HepG2 (cell line): ENCODE results near the gene SUSD2. TPM values are rescaled to one million over a fixed set of nuclear protein-coding genes. Genes with fewer than 3 reads are reported as not detected.

Experiments
- ATAC-seq: fragments of 200-7000 bp; cut with Tn5 transposase; 3 replicates; pipeline ENCODE4 v1.9.1; 2020; ENCODE audit warnings: mild to moderate bottlenecking, moderate library complexity
- BruUV-seq: library from RNA; stranded (reverse); fragments of 400-500 nt; replicated peaks from 2 replicates; lab custom pipeline; 2021; lab: Mats Ljungman, UMichigan
- CTCF ChIA-PET: fragments of 300-600 bp; formaldehyde crosslinking; extraction: SDS; loops from one replicate; lab custom pipeline; 2021; ENCODE audit warnings: low total read pairs, inconsistent platforms, low intra/inter-chr PET ratio; lab: Yijun Ruan, JAX
- POLR2A ChIA-PET: fragments of 350-600 bp; sonication (Branson Sonifier 250); formaldehyde crosslinking; loops from one replicate; lab custom pipeline; 2020; ENCODE audit warnings: antibody characterized with exemption, inconsistent platforms; lab: Yijun Ruan, JAX
- DNase-seq: peaks from one replicate; pipeline ENCODE4 v3.0.0-alpha.2; 2015; ENCODE audit warnings: low spot score
- FAIRE-seq: peaks from 3 replicates; lab custom pipeline; 2011; peaks lifted over from hg19 to GRCh38; lab: Jason Lieb, UNC
- H2AFZ ChIP-seq: one replicate; pipeline ENCODE4 v1.6.1; 2011; ENCODE audit warnings: low read length, inconsistent platforms
- H3K27ac ChIP-seq: fragments of 300-600 bp; 3 replicates; pipeline ENCODE4 v1.8.0; 2011; ENCODE audit warnings: mixed run types, mild to moderate bottlenecking, mixed read lengths, low read length, inconsistent platforms; ENCODE audit not compliant: insufficient read depth; ENCODE audit errors: extremely low read length
- H3K27me3 ChIP-seq, 2 experiments: fragments of 200-600 bp in 1 of 2; 2 replicates in 1 of 2; 3 replicates in 1 of 2; pipeline versions ENCODE4 v1.6.0 to v1.8.0; 2011; ENCODE audit warnings: low read length in 2 of 2, mild to moderate bottlenecking in 2 of 2, moderate library complexity in 2 of 2, inconsistent platforms in 1 of 2; ENCODE audit not compliant: insufficient read depth in 2 of 2, control insufficient read depth in 1 of 2
- H3K36me3 ChIP-seq, 2 experiments: fragments of 200-600 bp in 1 of 2; replicated peaks in 1 of 2; 2 replicates in 1 of 2; 3 replicates in 1 of 2; pipeline versions ENCODE4 v1.5.1 to v1.8.0; 2011; ENCODE audit warnings: low read length in 2 of 2, inconsistent platforms in 1 of 2; ENCODE audit not compliant: insufficient read depth in 2 of 2, control insufficient read depth in 1 of 2
- H3K4me1 ChIP-seq: 2 replicates; pipeline ENCODE4 v1.5.1; 2012; ENCODE audit warnings: low read length, inconsistent platforms; ENCODE audit not compliant: insufficient read depth
- H3K4me2 ChIP-seq: 2 replicates; pipeline ENCODE4 v1.6.0; 2011; ENCODE audit warnings: low read depth, low read length, inconsistent platforms
- H3K4me3 ChIP-seq, 3 experiments: fragments of 200-600 bp in 1 of 3; sonication (generic), shearing (Covaris generic) in 1 of 3; replicated peaks in 1 of 3; 2 replicates each; pipeline ENCODE4 v1.5.1; 2011 to 2016; ENCODE audit warnings: low read length in 3 of 3, inconsistent platforms in 2 of 3, low read depth in 2 of 3, mild to moderate bottlenecking in 2 of 3, control low read depth in 1 of 3, mixed read lengths in 1 of 3; ENCODE audit not compliant: insufficient read depth in 1 of 3
- H3K79me2 ChIP-seq: one replicate; pipeline ENCODE4 v1.6.1; 2011; ENCODE audit warnings: low read length, inconsistent platforms; ENCODE audit not compliant: insufficient read depth
- H3K9ac ChIP-seq: 2 replicates; pipeline ENCODE4 v1.6.0; 2011; ENCODE audit warnings: mild to moderate bottlenecking, low read depth, low read length, inconsistent platforms; ENCODE audit not compliant: insufficient read depth
- H3K9me3 ChIP-seq: 2 replicates; pipeline ENCODE4 v1.5.1; 2012; ENCODE audit warnings: mild to moderate bottlenecking, low read length
- H4K20me1 ChIP-seq: 2 replicates; pipeline ENCODE4 v1.6.0; 2011; ENCODE audit warnings: inconsistent platforms, mild to moderate bottlenecking, low read length, moderate library complexity; ENCODE audit not compliant: insufficient read depth
- FOXP1 ChIP-seq, 2 experiments: fragments of 450-650 bp in 1 of 2; IDR thresholded peaks; 2 replicates each; pipeline ENCODE4 v1.6.1; 2017 to 2018; ENCODE audit warnings: antibody characterized with exemption in 1 of 2
- WGBS: methylation state at CpG from one replicate; pipeline ENCODE4 v1.1.6; 2017; ENCODE audit warnings: low lambda C conversion rate; 5-methylcytosine and 5-hydroxymethylcytosine counted together
- in situ Hi-C: cut with HindIII; loops from 2 replicates; pipeline ENCODE4 v1.10.0; 2017; ENCODE audit warnings: low pct_unique_long_range_greater_than_20kb; ENCODE audit not compliant: extremely low pct_ligation_motif_present
- intact Hi-C: fragments of 100-400 bp; cut with micrococcal nuclease; formaldehyde crosslinking; loops from one replicate; pipeline ENCODE4 v1.10.0; 2022; ENCODE audit not compliant: unreplicated experiment
- polyA plus RNA-seq, 8 experiments: library from polyadenylated mRNA; depleted of rRNA in 3 of 8; stranded (reverse) in 7 of 8; unstranded in 1 of 8; fragments of >200 nt; fragmentation: Illumina TruSeq in 4 of 8; extraction: Trizol in 4 of 8; gene quantifications; 2 replicates each; pipeline versions ENCODE4 v1.2.1 to v1.2.3, GENCODE V29; 2011 to 2016; ENCODE audit warnings: low read depth in 4 of 8, missing spikeins in 1 of 8, mixed read lengths in 1 of 8; ENCODE audit not compliant: insufficient read depth in 1 of 8
- total RNA-seq, 5 experiments: library from RNA; depleted of rRNA; stranded (reverse); fragments of >200 nt; fragmentation: Illumina TruSeq; extraction: Trizol; gene quantifications; 2 replicates each; pipeline ENCODE4 v1.2.3, GENCODE V29; 2016; ENCODE audit warnings: low read depth in 1 of 5
- TF ChIP-seq, protein P1 (sequence below): sonication (generic); formaldehyde crosslinking; IDR thresholded peaks from 2 replicates; pipeline ENCODE4 v1.4.0; 2020; ENCODE audit warnings: missing genetic modification reagents
- TF ChIP-seq, protein P2 (sequence below), 2 experiments: sonication (generic) in 1 of 2; formaldehyde crosslinking in 1 of 2; IDR thresholded peaks; 2 replicates each; pipeline versions ENCODE4 v1.4.0 to v1.6.1; 2018 to 2020; ENCODE audit warnings: missing genetic modification reagents in 2 of 2, borderline replicate concordance in 1 of 2, low read depth in 1 of 2, mild to moderate bottlenecking in 1 of 2, missing biosample characterization in 1 of 2
- TF ChIP-seq, protein P3 (sequence below): IDR thresholded peaks from 2 replicates; pipeline ENCODE4 v1.6.1; 2016; ENCODE audit warnings: missing biosample characterization, missing genetic modification reagents, low read depth

The SUSD2 gene
- total and polyA plus RNA-seq, 2 of the 13 experiments (the other 11 are each of a cell fraction or from before 2014, with no cell fraction given), result 2.1 to 11.0 TPM

DNA sequence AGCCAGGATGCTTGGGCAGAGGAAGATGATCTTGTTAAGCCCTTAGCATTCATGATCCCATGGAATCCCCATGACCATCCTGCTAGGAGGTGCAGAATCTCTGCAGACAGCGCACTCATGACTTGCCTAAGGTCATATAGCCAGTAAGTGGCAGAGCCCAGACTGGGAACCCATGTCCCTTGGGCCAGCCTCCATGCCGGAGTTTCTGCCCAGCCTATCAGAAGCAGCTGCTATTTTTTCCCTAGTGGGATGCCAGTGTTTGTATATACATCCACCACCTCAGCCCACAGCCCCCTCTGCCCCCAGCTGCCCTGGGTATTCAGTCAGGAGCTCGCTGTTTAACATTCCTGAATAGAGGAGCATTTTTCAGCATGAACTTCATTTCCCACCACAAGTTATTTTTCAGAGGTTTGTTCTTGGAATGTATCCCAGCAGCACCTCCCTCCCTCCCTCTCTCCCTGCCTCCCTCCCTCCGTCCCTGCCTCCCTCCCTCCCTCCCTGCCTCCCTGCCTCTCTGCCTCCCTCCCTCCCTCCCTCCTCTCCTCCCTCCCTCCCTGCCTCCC is 34.4 kb upstream of the SUSD2 start (continued):
- TF ChIP-seq, protein P1, sequence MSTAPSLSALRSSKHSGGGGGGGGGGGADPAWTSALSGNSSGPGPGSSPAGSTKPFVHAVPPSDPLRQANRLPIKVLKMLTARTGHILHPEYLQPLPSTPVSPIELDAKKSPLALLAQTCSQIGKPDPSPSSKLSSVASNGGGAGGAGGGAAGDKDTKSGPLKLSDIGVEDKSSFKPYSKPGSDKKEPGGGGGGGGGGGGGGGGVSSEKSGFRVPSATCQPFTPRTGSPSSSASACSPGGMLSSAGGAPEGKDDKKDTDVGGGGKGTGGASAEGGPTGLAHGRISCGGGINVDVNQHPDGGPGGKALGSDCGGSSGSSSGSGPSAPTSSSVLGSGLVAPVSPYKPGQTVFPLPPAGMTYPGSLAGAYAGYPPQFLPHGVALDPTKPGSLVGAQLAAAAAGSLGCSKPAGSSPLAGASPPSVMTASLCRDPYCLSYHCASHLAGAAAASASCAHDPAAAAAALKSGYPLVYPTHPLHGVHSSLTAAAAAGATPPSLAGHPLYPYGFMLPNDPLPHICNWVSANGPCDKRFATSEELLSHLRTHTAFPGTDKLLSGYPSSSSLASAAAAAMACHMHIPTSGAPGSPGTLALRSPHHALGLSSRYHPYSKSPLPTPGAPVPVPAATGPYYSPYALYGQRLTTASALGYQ (CRISPR knock-in tag), result 0 out of 2 replicates have a peak, but pooled peaks have one; percentile 8
- TF ChIP-seq, protein P2, sequence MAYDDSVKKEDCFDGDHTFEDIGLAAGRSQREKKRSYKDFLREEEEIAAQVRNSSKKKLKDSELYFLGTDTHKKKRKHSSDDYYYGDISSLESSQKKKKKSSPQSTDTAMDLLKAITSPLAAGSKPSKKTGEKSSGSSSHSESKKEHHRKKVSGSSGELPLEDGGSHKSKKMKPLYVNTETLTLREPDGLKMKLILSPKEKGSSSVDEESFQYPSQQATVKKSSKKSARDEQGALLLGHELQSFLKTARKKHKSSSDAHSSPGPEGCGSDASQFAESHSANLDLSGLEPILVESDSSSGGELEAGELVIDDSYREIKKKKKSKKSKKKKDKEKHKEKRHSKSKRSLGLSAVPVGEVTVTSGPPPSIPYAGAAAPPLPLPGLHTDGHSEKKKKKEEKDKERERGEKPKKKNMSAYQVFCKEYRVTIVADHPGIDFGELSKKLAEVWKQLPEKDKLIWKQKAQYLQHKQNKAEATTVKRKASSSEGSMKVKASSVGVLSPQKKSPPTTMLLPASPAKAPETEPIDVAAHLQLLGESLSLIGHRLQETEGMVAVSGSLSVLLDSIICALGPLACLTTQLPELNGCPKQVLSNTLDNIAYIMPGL (CRISPR knock-in tag; IDR thresholded peaks at IDR 0.05; ENCODE audit: borderline replicate concordance in 1 of 2, low read depth in 1 of 2), result no peak
- TF ChIP-seq, protein P3, sequence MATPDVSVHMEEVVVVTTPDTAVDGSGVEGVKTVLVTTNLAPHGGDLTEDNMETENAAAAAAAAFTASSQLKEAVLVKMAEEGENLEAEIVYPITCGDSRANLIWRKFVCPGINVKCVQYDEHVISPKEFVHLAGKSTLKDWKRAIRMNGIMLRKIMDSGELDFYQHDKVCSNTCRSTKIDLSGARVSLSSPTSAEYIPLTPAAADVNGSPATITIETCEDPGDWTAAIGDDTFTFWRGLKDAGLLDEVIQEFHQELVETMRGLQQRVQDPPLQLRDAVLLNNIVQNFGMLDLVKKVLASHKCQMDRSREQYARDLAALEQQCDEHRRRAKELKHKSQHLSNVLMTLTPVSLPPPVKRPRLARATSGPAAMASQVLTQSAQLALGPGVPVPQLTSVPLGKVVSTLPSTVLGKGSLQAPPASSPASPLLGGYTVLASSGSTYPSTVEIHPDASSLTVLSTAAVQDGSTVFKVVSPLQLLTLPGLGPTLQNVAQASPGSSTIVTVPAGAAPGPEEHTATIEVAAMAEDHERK, result no peak

DNA sequence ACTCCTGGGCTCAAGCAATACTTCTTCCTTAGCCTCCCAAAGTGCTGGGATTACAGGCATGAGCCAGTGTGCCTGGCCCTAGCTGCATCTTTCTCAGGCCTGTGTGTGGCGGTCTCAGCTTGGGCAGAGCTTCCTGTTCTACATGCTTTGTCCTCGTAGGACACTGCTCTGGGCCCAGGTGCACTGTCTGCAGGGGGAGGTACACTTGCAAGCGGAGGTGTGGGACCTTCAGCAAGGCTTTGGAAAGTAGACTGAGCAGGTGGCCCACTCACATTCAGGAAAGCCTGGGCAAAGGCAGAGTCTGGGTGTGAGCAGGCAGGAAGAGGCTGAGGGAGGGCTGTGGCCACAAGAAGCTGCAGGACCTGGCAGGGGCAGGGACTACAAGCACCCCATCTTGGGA is 33.6 kb upstream of the SUSD2 start:
- no peak overlapping the region for H3K4me3 ChIP-seq
- TF ChIP-seq FOXP1 (IDR thresholded peaks at IDR 0.05) (no peak), FOXP1 (CRISPR knock-in tag; IDR thresholded peaks at IDR 0.05) (no peak)
- TF ChIP-seq, all 625 proteins: peak for 0
- ChIA-PET CTCF (no interaction called here), POLR2A (interaction anchor here (2.7 kb wide), 1 partner anchor 9 kb away, joined by 20 read pairs; no protein-coding TSS in a partner anchor)
- WGBS, result 100% methylated on average over 1 of the region's 3 CpGs
- Histone ChIP-seq H3K79me2 (no peaks in the 10 kb centered on the region), H4K20me1 (peaks cover under 1% of the 10 kb centered on the region; the same call in 1 of the 2 replicates), H3K27me3 (no peaks in the 10 kb centered on the region; a peak in 1 of 5 replicates), H3K9ac (no peak overlapping the region), H3K36me3 (peaks cover 26 to 46% of the 10 kb centered on the region in 2 experiments; a peak in 4 of 5 replicates), H2AFZ (no peak overlapping the region), H3K4me1 (peaks cover 47% of the 10 kb centered on the region), H3K27ac (no peak overlapping the region), H3K9me3 (no peaks in the 10 kb centered on the region), H3K4me2 (no peak overlapping the region)
- BruUV-seq, result no TSS peak
- in situ Hi-C loops (no loop called here), intact Hi-C loops (loop anchor here (10.0 kb wide), 1 partner anchor 53 kb away; no protein-coding TSS in a partner anchor)
- FAIRE-seq, result no peak
- ATAC-seq, result no peak
- DNase-seq, result no peak
